Measurements from ENCODE around the gene BRPF1.

The BRPF1 gene

DNA sequence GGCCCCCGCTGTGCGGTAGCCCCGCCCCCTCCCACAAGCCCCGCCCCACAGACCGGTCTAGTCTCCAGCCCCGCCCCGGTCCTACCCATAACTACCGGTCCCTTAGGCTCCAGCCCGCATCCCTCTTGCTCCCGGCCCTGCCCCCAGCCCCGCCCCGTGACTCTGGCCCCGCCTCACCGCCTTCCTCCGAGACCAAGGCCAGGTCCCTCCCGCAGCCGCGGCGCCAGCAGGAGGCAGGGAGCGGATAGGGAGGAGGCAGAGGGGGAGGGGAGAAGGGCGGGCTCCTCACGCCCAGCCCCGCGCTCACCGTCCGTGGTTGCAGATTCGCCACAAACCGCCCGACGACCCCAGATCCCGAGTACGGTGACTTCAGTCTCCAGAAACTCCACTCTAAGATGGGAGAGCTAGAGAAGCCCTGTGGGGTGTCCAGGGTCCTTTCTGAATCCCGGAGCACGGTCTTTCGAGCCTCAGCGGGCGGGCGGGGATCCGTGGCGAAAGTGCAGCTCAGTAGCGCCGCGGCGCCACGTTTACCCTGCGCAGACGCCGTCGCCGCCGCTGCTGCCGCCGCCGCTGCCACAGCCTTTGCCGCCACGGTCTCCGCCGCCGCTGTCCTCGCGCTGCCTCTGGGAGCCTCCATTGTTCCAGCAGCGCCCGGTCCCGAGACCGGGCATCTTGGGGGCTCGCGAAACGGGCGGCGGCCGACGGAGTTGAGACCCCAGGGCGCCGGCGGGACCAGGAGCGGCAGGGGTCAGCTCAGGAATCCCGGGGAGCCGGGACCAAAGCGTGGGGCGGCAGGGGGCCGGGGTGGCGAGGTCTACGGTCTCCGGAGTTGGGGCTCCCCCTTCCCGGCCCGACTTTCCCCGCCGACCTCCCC lies at the start of gene BRPF1:
Gene BRPF1, plus strand, starts transcription at position 530 of the 874 bp plus-strand sequence. CDS start 2,406 bp downstream, outside the sequence.
- DNase-seq: peak; percentile 96 to 100 (median 100)
- intact Hi-C loops (cut with DNase I): loop anchor here (2.0 to 5.0 kb wide), 2 partner anchors 17 to 61 kb away; partner anchors contain the start of genes ARPC4, OGG1 and TADA3

DNA sequence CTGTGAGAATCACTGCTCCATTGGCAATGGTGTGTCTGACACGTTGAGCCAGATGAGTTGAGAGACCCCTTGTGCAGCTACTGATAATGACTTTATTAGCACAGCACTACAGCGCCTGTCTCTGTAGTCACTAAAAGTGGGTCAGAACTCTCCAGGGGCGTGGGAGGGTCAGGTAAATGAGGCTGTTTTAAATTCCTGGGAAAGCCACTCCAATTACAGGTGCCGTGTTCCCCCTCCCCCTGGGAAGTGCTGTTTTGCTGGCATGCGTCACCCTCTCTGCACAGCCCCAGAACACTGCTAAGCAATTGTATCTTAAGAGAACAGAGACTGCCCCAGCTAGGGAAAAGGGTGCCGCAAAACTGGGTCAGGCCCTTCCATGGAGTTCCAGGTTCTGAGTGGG lies 49.4 kb upstream of the BRPF1 start:
- peak in 10 of 42 donors; percentile 15 to 55 (median 36) for DNase-seq
- intact Hi-C loops (cut with DNase I): no loop called here

DNA sequence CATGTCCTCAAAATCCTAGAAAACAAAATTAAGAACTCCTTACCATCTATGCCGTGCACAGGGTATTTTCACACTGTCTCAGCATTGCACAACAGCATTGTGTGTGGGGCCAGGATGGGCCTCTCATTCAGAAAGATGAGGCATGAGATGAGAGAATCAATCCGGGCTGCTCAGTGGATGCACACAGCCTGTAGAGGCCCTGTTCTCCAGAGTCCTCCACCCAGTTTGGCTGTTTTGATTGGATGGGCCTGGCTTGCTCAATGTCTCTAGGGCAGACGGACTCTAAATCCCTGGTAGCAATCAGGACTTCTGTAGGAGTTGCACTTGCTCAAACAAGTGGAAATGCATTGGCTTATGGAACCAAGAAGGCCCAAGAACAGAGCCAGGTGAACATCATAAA lies 48.1 kb upstream of the BRPF1 start:
- intact Hi-C loops (cut with DNase I): no loop called here

GRCh38 chr3:9685216-9686049 lies 46.1 kb upstream of the BRPF1 start:
- DNase-seq: no peak
- intact Hi-C loops (cut with DNase I): no loop called here

More for the DNA sequence above, 48.1 kb upstream of the BRPF1 start:
- DNase-seq: no peak

- DNase-seq: no peak
- intact Hi-C loops (cut with DNase I): no loop called here
These were observed 45.4 kb upstream of the BRPF1 start for GRCh38 chr3:9686050-9686550.

GRCh38 chr3:9686703-9687102 lies 44.8 kb upstream of the BRPF1 start:
- no peak for DNase-seq
- intact Hi-C loops (cut with DNase I): no loop called here

DNA sequence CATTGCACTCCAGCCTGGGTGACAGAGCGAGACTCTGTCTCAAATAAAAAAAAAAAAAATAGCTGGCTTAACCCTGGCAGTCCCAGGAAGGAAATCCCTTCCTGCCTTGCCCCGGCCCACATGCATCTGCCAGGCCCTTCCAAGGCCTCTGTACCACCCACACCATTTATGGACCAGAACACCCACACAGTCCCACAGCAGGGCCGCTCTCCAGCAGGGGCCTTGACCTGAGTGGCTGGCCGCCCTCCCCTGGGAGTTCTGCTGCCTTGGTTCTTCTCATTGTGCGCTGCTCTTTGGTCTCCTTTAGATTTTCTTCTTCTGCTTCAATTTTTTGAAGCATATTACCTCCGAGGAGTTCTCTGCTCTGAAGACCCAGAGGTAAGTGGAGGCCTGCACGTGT lies 44.0 kb upstream of the BRPF1 start:
- intact Hi-C loops (cut with DNase I): no loop called here
- DNase-seq: no peak

GRCh38 chr3:9688961-9689360 lies 42.6 kb upstream of the BRPF1 start:
- intact Hi-C loops (cut with DNase I): no loop called here
- no peak for DNase-seq

GRCh38 chr3:9689757-9690156 lies 41.8 kb upstream of the BRPF1 start:
- intact Hi-C loops (cut with DNase I): no loop called here
- DNase-seq: no peak

DNA sequence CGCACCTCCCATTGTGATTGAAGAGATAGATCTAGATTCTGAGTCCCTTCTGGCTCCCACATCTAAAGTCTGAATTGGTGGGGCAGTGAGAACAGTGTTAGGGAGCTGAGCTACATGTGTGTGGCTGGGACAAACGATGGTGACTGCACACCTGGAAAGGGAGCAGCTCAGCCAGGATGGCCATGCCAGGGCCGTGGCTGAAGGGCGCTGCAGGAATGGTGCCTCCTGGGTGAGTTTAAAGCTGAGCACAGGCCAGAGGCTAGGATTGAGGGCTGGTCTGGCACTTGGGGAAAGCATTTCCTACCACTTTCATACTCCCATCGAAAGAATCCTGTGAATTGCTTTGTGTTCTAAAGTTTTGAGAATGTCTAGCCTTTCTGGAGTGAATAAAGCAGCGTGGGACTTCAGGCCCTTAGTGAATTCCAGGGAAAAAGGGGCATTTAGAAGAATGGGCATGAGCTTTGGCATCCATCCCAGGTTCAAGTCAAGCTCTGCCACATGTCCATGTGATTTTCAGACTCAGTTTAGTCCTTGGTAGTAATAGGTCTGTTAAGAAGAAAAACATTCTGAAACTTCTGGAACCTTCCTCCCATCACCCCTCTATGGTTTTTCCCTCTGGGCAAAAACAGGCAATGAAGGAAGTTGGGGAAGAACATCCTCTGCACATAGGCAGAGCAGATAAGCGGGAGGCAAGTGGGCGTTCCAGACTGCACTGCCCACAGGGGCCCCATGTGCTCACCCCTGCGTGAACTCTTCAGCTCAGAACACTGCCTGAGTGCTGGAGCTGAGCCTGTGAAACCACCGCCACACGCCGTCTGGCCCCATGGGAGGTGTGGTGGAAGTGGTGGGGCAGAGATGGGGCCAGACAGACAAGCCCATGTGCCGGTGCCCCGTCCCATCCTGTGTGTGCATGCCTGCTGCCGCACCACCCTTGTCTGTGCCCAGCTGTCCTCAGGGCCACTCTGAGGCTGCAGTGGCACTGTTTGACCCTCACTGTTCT lies 40.8 kb upstream of the BRPF1 start:
- intact Hi-C loops (cut with DNase I): no loop called here
- peak in 16 of 42 donors; percentile 11 to 64 (median 40) for DNase-seq

- DNase-seq: no peak
- intact Hi-C loops (cut with DNase I): no loop called here
These were observed 39.9 kb upstream of the BRPF1 start for GRCh38 chr3:9691636-9692035.

DNA sequence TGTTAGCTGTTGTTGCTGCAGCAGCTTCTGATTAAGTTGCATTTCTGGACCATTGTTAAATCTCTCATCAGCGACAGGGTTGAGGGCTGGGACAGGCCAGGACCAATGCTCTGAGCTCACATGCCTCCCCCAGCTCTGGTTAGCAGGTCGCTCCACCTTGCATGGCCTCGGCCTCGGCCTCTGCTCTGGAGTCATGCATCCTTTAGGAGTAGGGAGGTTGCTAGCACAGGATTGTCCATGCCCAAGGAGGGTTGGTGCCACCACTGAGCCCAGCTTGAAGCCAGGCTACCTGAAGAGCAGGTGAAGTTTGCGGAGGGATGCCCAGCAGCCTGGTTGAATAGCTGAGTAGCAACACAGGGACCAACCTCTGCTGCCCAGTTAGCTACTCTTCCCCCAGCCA lies 39.1 kb upstream of the BRPF1 start:
- no peak for DNase-seq
- intact Hi-C loops (cut with DNase I): no loop called here

DNA sequence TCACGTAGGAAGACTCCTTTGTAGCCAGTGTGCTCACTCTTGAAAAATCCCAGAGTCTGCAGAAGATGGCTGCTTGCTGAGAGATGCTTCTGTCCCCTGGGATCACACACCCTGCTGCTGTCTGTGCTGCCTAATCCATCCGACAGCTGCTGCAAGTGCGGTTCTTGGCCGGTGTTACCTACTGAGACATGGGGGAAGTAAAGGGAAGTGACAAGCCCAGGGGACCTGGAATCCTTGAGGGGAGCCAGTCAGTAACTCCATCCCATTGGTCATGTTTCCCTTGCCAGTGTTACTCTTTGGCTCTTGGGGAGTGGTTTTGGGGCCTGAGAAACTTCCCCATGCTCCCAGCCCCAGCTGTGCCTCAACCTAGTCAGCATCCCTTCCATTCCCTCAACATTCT lies 36.2 kb upstream of the BRPF1 start:
- intact Hi-C loops (cut with DNase I): no loop called here

DNA sequence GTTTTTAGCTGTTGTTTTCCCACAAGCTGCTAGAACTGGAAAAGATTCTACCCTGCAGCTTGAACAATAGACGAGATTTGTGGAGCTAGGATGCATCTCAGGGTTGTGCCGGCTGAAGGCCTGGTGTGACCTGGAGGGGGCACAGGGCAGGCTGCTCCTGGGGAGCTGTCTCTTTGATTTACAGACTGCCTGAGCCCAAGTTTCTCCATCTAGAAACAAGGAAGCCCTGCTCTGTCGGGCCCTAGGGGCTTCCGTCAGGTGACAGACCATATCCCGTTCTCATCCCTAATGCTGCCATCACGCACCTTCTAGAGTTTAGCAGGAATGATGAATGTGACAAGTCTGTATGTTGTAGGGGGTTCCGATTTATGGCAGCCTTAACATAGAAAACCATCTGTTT lies 35.8 kb upstream of the BRPF1 start:
- intact Hi-C loops (cut with DNase I): no loop called here
- DNase-seq: no peak

More for the DNA sequence above, 36.2 kb upstream of the BRPF1 start:
- no peak for DNase-seq

- intact Hi-C loops (cut with DNase I): no loop called here
- DNase-seq: no peak
These were observed 34.9 kb upstream of the BRPF1 start for GRCh38 chr3:9696480-9697220.

GRCh38 chr3:9697892-9698291 lies 33.6 kb upstream of the BRPF1 start:
- intact Hi-C loops (cut with DNase I): no loop called here
- no peak for DNase-seq

DNA sequence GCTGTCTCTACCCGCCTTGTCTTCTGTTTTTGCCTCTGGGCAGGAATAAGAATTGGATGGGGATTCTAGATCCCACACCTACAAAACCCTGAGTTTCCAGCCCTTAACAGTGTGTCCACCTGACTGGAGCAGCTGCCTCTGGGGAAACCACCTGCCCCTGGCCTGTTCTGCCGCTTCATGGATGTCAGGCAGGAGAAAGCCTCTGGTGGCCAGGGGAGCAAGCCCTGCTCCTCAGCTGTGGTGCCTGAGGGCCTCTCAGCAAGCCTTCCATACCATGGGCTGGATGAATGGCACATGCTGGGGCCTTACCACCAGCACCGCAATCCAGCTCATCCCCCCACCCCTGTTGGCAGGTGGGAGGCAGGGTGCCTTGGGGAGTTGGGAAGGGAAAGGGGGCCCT lies 33.2 kb upstream of the BRPF1 start:
- no peak for DNase-seq
- intact Hi-C loops (cut with DNase I): no loop called here

- no peak for DNase-seq
- intact Hi-C loops (cut with DNase I): no loop called here
These were observed 31.0 kb upstream of the BRPF1 start for GRCh38 chr3:9700536-9700935.
